IMR-90 (cell line): Measurements from ENCODE around the gene SCFD1. TPM values are rescaled to one million over a fixed set of nuclear protein-coding genes. Genes with fewer than 3 reads are reported as not detected.

Experiments
- ATAC-seq: fragments of 200-7000 bp; cut with Tn5 transposase; 2 replicates; pipeline ENCODE4 v1.9.1; 2020; ENCODE audit warnings: low read depth, mild to moderate bottlenecking, moderate library complexity
- BruUV-seq: library from RNA; stranded (reverse); fragments of 400-500 nt; replicated peaks from 2 replicates; lab custom pipeline; 2021; lab: Mats Ljungman, UMichigan
- CTCF ChIA-PET: fragments of 300-600 bp; formaldehyde crosslinking; extraction: SDS; loops from one replicate; lab custom pipeline; 2021; ENCODE audit warnings: antibody characterized with exemption; lab: Yijun Ruan, JAX
- POLR2A ChIA-PET: fragments of 300-600 bp; sonication (Branson Sonifier 250); formaldehyde crosslinking; loops from one replicate; lab custom pipeline; 2022; ENCODE audit warnings: antibody characterized with exemption; ENCODE audit not compliant: unreplicated experiment; lab: Charles Lee
- DNase-seq: peaks from one replicate; pipeline ENCODE4 v3.0.0; 2013
- H2AFZ ChIP-seq: replicated peaks from 2 replicates; pipeline ENCODE3; 2013; ENCODE audit warnings: low read length, mild to moderate bottlenecking; ENCODE audit not compliant: poor library complexity
- H2AK5ac ChIP-seq: 2 replicates; pipeline ENCODE4 v1.6.1; 2013; ENCODE audit warnings: low read depth, low read length, inconsistent platforms
- H2AK9ac ChIP-seq: replicated peaks from 2 replicates; pipeline ENCODE3; 2013; ENCODE audit warnings: mild to moderate bottlenecking, low read depth, low read length, moderate library complexity; ENCODE audit not compliant: poor library complexity
- H2BK120ac ChIP-seq: 2 replicates; pipeline ENCODE4 v1.6.1; 2013; ENCODE audit warnings: low read depth, low read length, inconsistent platforms
- H2BK15ac ChIP-seq: 3 replicates; pipeline ENCODE4 v1.6.1; 2013; ENCODE audit warnings: low read depth, low read length, inconsistent platforms
- H2BK20ac ChIP-seq: 2 replicates; pipeline ENCODE4 v1.6.1; 2013; ENCODE audit warnings: low read depth, mild to moderate bottlenecking, inconsistent platforms, low read length, moderate library complexity
- H2BK5ac ChIP-seq: 2 replicates; pipeline ENCODE4 v1.6.1; 2013; ENCODE audit warnings: mild to moderate bottlenecking, low read depth, low read length, inconsistent platforms; ENCODE audit not compliant: poor library complexity, severe bottlenecking
- H3K14ac ChIP-seq: replicated peaks from 2 replicates; pipeline ENCODE4 v1.6.1; 2013; ENCODE audit warnings: low read depth, low read length, inconsistent platforms
- H3K18ac ChIP-seq: 2 replicates; pipeline ENCODE4 v1.6.1; 2013; ENCODE audit warnings: low read depth, low read length, control low read depth
- H3K23ac ChIP-seq: 2 replicates; pipeline ENCODE4 v1.6.1; 2013; ENCODE audit warnings: low read depth, low read length, inconsistent platforms
- H3K27ac ChIP-seq: 2 replicates; pipeline ENCODE4 v1.5.1; 2013; ENCODE audit warnings: mild to moderate bottlenecking, control low read depth, low read length; ENCODE audit not compliant: insufficient read depth
- H3K27me3 ChIP-seq: 2 replicates; pipeline ENCODE4 v1.6.1; 2013; ENCODE audit warnings: low read length; ENCODE audit not compliant: control insufficient read depth, insufficient read depth
- H3K36me3 ChIP-seq: 2 replicates; pipeline ENCODE4 v1.6.1; 2013; ENCODE audit warnings: low read length, mixed read lengths; ENCODE audit not compliant: control insufficient read depth, insufficient read depth
- H3K4ac ChIP-seq: 2 replicates; pipeline ENCODE4 v1.6.1; 2013; ENCODE audit warnings: low read depth, low read length, inconsistent platforms
- H3K4me1 ChIP-seq: 2 replicates; pipeline ENCODE4 v1.6.1; 2013; ENCODE audit warnings: low read length, mixed read lengths; ENCODE audit not compliant: control insufficient read depth, insufficient read depth
- H3K4me2 ChIP-seq: 2 replicates; pipeline ENCODE4 v1.6.1; 2013; ENCODE audit warnings: low read depth, mild to moderate bottlenecking, control low read depth, low read length, moderate library complexity
- H3K4me3 ChIP-seq: 2 replicates; pipeline ENCODE4 v1.5.1; 2013; ENCODE audit warnings: low read depth, mild to moderate bottlenecking, control low read depth, low read length, moderate library complexity; ENCODE audit not compliant: insufficient read depth
- H3K56ac ChIP-seq: 2 replicates; pipeline ENCODE4 v1.6.1; 2013; ENCODE audit warnings: low read length, inconsistent platforms; ENCODE audit not compliant: insufficient read depth; ENCODE audit errors: extremely low read depth
- H3K79me1 ChIP-seq, 2 experiments: 2 replicates each; pipeline ENCODE4 v1.6.1; 2013; ENCODE audit warnings: low read length in 2 of 2, inconsistent platforms in 1 of 2, low read depth in 1 of 2
- H3K9ac ChIP-seq: 2 replicates; pipeline ENCODE4 v1.6.1; 2013; ENCODE audit warnings: low read depth, low read length, control low read depth
- H3K9me1 ChIP-seq: 2 replicates; pipeline ENCODE4 v1.6.1; 2013; ENCODE audit warnings: low read length, inconsistent platforms; ENCODE audit not compliant: insufficient read depth
- H3K9me3 ChIP-seq: 2 replicates; pipeline ENCODE4 v1.6.1; 2013; ENCODE audit warnings: low read length; ENCODE audit not compliant: control insufficient read depth, insufficient read depth
- H4K20me1 ChIP-seq: 2 replicates; pipeline ENCODE4 v1.6.1; 2013; ENCODE audit warnings: low read length, inconsistent platforms; ENCODE audit not compliant: insufficient read depth
- H4K5ac ChIP-seq: 2 replicates; pipeline ENCODE4 v1.6.1; 2013; ENCODE audit warnings: mild to moderate bottlenecking, low read depth, low read length, control low read depth
- H4K8ac ChIP-seq, 2 experiments: 2 replicates each; pipeline ENCODE4 v1.6.1; 2013; ENCODE audit warnings: low read depth in 2 of 2, low read length in 2 of 2, control low read depth in 1 of 2, inconsistent platforms in 1 of 2
- H4K91ac ChIP-seq: 2 replicates; pipeline ENCODE4 v1.6.1; 2013; ENCODE audit warnings: low read depth, low read length, inconsistent platforms; ENCODE audit not compliant: insufficient read depth
- CEBPB ChIP-seq: IDR thresholded peaks from 2 replicates; pipeline ENCODE4 v1.6.1; 2012; ENCODE audit warnings: low read depth, low read length, improper control_type of control experiment
- ELK1 ChIP-seq: fragments of 150-350 bp; IDR thresholded peaks from 2 replicates; pipeline ENCODE4 v1.6.1; 2016; ENCODE audit warnings: low read depth, mild to moderate bottlenecking, low read length, moderate library complexity, borderline replicate concordance
- FOS ChIP-seq: fragments of 150-350 bp; IDR thresholded peaks from 2 replicates; pipeline ENCODE4 v1.6.1; 2016; ENCODE audit warnings: low read depth, low read length
- POLR2A ChIP-seq: IDR thresholded peaks from 2 replicates; pipeline ENCODE4 v1.6.1; 2012; ENCODE audit warnings: mild to moderate bottlenecking, low read depth, low read length
- WGBS, 2 experiments: methylation state at CpG; one replicate each; pipeline versions ENCODE4 v1.1.5 to v1.1.7; 2013; ENCODE audit warnings: missing lambda C conversion rate in 2 of 2; ENCODE audit not compliant: insufficient read length in 1 of 2; ENCODE audit errors: extremely low coverage in 2 of 2; 5-methylcytosine and 5-hydroxymethylcytosine counted together
- dilution Hi-C: fragments of 300-500 bp; cut with HindIII; formaldehyde crosslinking; loops from one replicate; pipeline ENCODE4 v1.14.3; 2018; ENCODE audit warnings: low sequenced_read_pairs; ENCODE audit not compliant: unreplicated experiment
- in situ Hi-C: fragments of 300-500 bp; cut with MboI; formaldehyde crosslinking; loops from 3 replicates; pipeline ENCODE4 v1.14.3; 2019; ENCODE audit warnings: low sequenced_read_pairs, inconsistent platforms, mixed read lengths
- intact Hi-C: fragments of 100-400 bp; cut with micrococcal nuclease; formaldehyde crosslinking; loops from 2 replicates; pipeline ENCODE4 v1.10.0; 2022
- polyA plus RNA-seq, 3 experiments: library from polyadenylated mRNA; depleted of rRNA; stranded (reverse); fragments of >200 nt; gene quantifications; 2 replicates each; pipeline ENCODE4 v1.2.3, GENCODE V29; 2012; ENCODE audit warnings: low replicate concordance in 1 of 3
- total RNA-seq: library from RNA; depleted of rRNA; stranded (reverse); fragments of >200 nt; gene quantifications from 2 replicates; pipeline ENCODE4 v1.2.3, GENCODE V29; 2012

SCFD1 gene
- total and polyA plus RNA-seq, 2 of the 4 experiments (the other 2 are of a cell fraction) = 51.4 to 74.0 TPM

GRCh38 chr14:30651937-30652336 lies 29.8 kb downstream of the SCFD1 start:
- H4K91ac ChIP-seq = no peak overlapping the region
- no peak overlapping the region for H3K9ac ChIP-seq
- no peaks in the 10 kb centered on the region for H3K27me3 ChIP-seq
- ChIA-PET CTCF (no interaction called here), POLR2A (no interaction called here)
- peaks cover 30% of the 10 kb centered on the region for H3K36me3 ChIP-seq
- no peaks in the 10 kb centered on the region for H3K9me3 ChIP-seq
- no peak overlapping the region for H3K4me2 ChIP-seq
- no CpG with 5 or more reads among the region's 6 CpGs for WGBS, 2 experiments
- no TSS peak for BruUV-seq
- H2BK120ac ChIP-seq = no peak overlapping the region
- no peak overlapping the region for H2AK9ac ChIP-seq
- peak; percentile 61 for ATAC-seq
- dilution Hi-C loops (no loop called here), intact Hi-C loops (no loop called here), in situ Hi-C loops (loop anchor here (10.0 kb wide), 1 partner anchor 253 kb away; no protein-coding TSS in a partner anchor)
- no peak overlapping the region for H3K23ac ChIP-seq
- H3K9me1 ChIP-seq = no peaks in the 10 kb centered on the region; the same call in none of the 2 replicates
- peak; percentile 10 for DNase-seq
- H3K79me1 ChIP-seq = peaks cover 4 to 30% of the 10 kb centered on the region in 2 experiments; a peak in 3 of 4 replicates
- no peak overlapping the region for H3K14ac ChIP-seq
- no peak overlapping the region for H3K18ac ChIP-seq
- H4K5ac ChIP-seq = no peak overlapping the region
- no peak overlapping the region for H3K4me3 ChIP-seq
- H2BK15ac ChIP-seq = no peak overlapping the region
- no peak overlapping the region for H2AK5ac ChIP-seq
- H3K4ac ChIP-seq = no peak overlapping the region
- peaks cover 2% of the 10 kb centered on the region; the same call in 1 of the 2 replicates for H3K4me1 ChIP-seq
- no peak overlapping the region for H2BK20ac ChIP-seq
- no peak overlapping the region for H3K27ac ChIP-seq
- no peak overlapping the region for H4K8ac ChIP-seq
- no peak overlapping the region for H2AFZ ChIP-seq
- H3K56ac ChIP-seq = no peak overlapping the region
- H2BK5ac ChIP-seq = no peak overlapping the region
- peaks cover 5% of the 10 kb centered on the region; the same call in 1 of the 2 replicates for H4K20me1 ChIP-seq
- TF ChIP-seq CEBPB = 0 out of 2 replicates have a peak, but pooled peaks have one; percentile 9
- no peak for TF ChIP-seq POLR2A
- no peak for TF ChIP-seq FOS
- no peak for TF ChIP-seq ELK1
